ENCODE results near the gene GOT1. TPM values are rescaled to one million over a fixed set of nuclear protein-coding genes. Genes with fewer than 3 reads are reported as not detected.

Gene GOT1
- total RNA-seq, 1 experiment from 2014 or later = 152 TPM

DNA sequence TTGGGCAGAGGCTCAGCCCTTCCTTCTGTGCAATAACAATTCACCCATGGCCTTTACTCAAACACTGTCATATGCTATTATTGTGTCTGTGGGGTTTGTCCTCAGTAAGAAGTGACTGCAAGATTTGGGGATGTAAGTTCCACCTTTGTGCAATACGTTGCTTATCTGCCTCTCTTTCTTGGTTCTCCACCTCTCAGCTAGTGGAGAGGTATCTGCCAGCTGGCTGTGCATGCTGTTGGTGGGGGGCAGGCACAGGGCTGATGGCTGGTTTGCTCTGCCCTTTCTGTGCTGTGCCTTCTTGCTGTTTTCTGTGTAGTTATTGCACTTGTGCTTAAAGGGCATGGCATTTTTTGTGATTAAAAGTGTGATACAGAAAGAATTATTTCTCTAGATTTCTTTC is 65.1 kb downstream of the GOT1 start:
- no peak for DNase-seq (ENCODE audit: extremely low read depth, low read depth)

DNA sequence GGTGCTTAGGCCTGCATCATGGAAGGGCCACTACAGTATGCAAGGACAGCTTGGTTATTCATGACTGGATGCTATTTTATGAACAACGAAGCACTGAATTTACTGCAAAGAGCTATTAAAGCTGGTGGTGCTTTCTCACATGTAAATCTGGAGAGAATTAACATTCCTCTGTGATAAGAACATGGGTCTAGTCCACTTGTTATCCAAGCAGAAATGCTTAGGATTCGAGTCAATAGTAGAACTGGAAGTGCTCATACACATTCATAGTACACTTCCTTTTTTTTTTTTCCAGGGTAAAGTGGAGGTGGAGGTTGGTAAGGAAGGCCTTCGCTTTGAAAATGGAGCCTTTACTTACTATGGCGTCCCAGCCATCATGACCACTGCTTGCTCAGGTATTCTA is 66.3 kb downstream of the GOT1 start:
- DNase-seq (ENCODE audit: extremely low read depth, low read depth) = no peak

DNA sequence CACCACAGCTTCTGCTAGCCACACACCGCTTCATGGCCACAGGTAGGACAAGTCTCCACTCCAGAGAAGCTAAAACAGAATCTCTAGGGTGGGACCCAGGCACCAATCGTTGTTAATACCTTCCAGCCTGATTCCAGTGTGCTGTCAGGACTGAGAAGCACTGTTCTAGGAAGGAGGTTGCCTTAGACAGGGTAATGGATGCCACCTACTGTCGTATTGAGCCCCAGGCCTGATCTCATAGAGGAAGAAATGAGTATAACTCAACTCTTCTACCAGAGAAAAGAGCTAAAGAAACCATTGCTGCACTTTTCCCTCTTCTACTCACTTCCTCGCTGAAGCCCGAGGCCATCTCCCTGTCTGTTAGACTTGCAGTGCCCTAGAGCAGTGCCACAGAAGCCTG is 69.5 kb downstream of the GOT1 start:
- DNase-seq (ENCODE audit: extremely low read depth, low read depth) = no peak

DNA sequence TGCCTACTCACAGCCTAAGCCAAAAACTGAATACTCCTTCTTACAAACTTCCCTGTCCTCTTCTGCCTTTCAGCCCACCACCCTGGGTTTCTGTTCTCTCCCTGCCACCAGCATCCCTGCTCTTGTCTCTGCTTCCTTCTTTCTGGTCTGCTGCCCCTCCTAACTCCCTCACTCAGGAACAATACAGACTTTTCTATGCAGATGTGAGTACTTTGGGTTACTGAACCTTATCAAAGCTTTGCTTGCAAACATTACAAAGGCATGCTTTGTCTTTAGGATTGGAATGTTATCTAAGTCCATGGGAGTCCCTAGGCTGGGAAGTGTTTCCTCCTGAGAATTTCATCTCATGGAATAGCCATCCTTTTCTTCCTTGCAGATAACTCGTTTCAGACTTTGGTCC is 72.3 kb downstream of the GOT1 start:
- no peak for DNase-seq (ENCODE audit: extremely low read depth, low read depth)

DNA sequence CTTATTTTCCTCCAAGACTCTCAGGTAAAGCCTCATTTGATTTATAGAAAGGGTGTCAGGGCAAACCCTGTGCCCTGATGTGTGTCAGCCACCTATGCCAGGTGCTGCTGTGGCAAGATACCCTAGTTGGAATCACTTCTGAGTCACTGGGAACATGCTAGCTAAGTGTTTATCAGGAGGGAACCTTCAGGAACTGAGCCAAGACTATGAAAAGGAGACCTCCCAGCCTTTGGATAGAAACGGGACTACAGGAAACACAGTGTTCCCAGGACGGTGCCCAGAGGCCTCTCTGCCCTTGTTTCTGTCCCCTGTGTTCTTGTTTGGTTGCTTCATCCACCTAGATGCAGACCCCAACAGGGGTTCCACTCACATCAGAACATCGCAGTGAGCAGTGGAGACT is 72.7 kb downstream of the GOT1 start:
- no peak for DNase-seq (ENCODE audit: extremely low read depth, low read depth)

DNA sequence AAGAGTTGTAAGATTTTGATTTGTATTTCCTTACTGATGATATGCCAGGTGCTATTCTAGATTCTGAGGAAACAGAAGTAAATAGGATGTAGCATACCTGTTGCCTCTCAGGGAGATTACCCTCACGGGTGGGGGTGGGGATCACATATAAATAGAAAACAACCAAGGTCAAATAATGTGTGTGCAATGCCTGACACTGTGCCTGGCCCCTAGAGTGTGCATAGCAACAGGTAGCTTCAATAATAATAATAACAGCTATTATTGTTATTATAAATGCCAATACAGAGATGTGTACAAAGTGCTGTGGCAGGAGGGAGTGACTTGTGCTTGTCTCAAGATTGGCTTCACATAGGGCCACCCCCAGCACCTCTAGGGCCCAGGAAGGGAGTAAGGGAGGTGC is 77.2 kb downstream of the GOT1 start:
- no peak for DNase-seq (ENCODE audit: extremely low read depth, low read depth)

DNA sequence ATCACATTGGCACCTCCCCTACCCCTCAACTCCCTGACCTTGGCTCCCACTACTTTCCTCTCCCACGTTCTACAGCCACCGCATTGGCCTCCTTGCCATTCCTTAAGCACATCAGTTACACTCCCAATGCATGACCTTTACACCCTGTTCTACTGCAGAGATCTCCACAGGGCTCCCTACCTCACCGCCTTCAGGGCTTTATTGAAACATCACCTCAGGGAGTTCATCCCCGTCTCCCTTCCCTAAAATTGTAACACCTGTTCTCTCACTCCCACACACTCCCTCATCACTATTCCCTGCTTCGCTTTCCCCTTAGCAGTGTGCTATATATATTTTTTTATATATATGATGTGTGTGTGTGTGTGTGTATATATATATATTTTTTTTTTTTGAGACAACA is 82.8 kb downstream of the GOT1 start:
- no peak for DNase-seq (ENCODE audit: extremely low read depth, low read depth)

Other genes with a start within 250 kb of the GOT1 start
- gene HPSE2, start 194.8 kb downstream of the GOT1 start, total RNA-seq (2014; rRNA removed; shearing (Covaris generic)) = not detected in 2 replicates
- 1.8 and 2.5 TPM in 2 replicates for gene CNNM1, start 101.3 kb downstream of the GOT1 start, total RNA-seq (2014; rRNA removed; shearing (Covaris generic))
- 0.25 and 0.32 TPM in 2 replicates for gene NKX2-3, start 102.3 kb upstream of the GOT1 start, total RNA-seq (2014; rRNA removed; shearing (Covaris generic))
- gene SLC25A28, start 189.8 kb upstream of the GOT1 start, total RNA-seq (2014; rRNA removed; shearing (Covaris generic)) = 14.3 and 14.6 TPM in 2 replicates
- gene ENTPD7, start 228.9 kb upstream of the GOT1 start, total RNA-seq (2014; rRNA removed; shearing (Covaris generic)) = 14.8 and 17.6 TPM in 2 replicates